Measurements from ENCODE around the gene SDK1.
"Not testable (repeated sequence)": the region's sequence is repeated elsewhere in the genome, so short reads cannot be mapped to it uniquely, and the experiment has no call there.

SDK1 gene

DNA sequence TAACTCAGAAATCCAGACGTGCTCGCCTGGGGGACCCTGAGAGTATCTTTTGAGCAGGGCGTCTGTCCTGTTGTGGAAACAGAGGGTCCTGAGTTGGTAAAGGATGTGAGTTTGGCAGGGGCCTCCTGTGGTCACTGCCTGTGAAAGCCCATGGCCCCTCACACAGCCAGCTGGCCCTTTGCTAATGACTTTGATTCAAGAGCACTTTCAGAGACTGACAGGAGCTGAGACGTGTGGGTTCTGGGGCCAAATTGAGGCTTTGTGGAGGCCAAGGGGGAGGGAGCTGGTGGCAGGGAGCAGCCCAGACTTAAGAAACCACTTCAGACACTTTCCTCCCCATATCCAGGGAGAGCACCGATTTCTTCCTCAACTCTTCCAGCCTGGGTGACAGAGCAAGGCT is 921.6 kb downstream of the SDK1 start:
- DNase-seq, result no peak

DNA sequence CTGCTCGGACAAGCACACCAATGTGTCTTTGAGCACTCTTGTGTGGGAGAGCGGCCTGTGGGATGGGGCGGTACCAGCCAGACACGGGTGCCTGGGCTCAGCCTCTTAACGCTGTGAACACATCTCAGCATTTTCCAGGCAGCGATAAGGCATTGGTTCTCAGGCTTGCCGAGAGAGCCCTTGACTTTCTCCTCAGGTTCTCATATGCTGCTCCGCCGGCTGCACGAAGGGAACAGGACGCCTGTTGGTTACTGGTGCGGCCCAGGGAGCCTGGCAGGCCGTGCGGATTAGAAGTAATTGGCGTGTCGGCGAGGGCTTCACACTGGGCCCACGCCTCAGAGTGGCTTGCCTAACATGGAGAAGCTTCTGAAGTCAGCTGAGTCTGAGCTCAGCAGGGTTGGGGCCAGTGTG is 924.3 kb downstream of the SDK1 start:
- DNase-seq, result no peak

GRCh38 chr7:4225881-4226523 is 925.0 kb downstream of the SDK1 start:
- no peak for DNase-seq

GRCh38 chr7:4226524-4226882 is 925.5 kb downstream of the SDK1 start:
- DNase-seq, result no peak

DNA sequence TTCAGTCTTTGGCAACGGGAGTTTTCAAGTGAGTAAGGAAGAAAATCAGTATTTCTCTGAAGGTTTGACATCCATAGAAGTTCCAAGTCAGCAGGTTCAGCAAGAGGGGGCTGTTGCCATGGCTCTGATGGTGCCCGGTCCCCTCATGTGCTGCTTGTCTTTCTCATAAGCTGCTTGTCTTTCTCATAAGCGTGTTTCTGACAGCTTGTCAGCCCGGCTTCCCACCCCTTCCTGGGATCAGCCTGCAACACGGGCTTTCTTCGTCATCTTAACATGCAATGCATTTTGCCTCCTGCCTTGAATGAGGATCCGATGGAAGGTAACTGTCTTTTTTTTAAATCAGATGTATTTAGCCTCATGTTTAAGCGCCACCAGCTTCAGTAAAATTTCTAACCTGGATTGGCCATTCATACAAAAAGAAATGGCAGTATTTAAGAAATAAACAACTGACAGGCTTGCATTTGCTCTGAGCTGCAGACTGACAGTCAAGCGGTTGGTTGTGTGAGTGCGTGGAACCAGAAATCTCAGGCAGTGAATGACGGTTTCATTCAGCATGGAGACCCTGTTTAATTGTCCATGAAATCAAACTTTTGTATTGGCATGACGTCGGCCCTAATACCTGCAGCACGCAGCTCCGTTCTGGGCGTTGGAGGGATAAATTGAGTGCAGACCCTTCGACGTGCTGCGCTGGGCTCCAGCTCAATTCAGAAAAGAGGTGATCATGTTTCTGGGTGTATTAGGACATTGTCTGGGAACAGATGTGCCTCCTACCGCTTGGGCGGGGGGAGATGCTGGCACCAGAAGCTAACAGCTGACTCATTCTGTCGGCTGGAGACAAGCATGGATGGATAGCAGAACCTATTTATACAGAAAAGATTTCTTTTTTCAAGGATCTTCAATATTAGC is 926.3 kb downstream of the SDK1 start:
- DNase-seq, result no peak

DNA sequence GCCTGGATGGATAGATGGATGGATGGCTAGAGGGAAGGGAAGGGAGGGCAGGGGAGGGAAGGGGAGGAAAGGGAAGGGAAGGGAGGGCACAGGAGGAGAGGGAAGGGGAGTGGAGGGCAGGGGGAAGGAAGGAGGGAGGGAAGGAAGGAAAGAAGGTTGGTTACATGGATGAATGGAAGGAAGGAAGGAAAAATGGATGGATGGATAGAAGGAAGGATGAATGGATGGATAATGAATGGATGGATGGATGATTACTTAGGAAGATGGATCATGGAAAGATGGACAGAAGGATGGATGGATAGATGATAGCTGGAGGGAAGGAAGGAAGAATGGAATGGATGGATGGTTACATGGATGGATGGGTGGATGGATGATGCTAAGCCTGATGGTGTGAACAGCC is 929.3 kb downstream of the SDK1 start:
- no peak for DNase-seq

DNA sequence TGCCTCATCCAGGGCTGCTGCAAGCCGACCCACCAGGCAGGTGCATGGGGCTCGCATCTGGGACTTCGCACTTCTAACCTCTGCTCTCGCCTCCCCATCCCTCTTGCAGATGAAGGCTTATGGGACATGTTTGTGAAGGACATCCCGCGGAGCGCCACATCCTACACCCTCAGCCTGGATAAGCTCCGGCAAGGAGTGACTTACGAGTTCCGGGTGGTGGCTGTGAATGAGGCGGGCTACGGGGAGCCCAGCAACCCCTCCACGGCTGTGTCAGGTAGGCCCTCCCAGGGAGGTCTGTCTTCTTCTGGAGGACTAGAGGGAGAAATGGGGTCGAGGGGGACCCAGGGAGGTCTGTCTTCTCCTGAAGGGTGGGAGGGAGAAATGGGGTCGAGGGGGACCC is 932.1 kb downstream of the SDK1 start:
- DNase-seq, result no peak

DNA sequence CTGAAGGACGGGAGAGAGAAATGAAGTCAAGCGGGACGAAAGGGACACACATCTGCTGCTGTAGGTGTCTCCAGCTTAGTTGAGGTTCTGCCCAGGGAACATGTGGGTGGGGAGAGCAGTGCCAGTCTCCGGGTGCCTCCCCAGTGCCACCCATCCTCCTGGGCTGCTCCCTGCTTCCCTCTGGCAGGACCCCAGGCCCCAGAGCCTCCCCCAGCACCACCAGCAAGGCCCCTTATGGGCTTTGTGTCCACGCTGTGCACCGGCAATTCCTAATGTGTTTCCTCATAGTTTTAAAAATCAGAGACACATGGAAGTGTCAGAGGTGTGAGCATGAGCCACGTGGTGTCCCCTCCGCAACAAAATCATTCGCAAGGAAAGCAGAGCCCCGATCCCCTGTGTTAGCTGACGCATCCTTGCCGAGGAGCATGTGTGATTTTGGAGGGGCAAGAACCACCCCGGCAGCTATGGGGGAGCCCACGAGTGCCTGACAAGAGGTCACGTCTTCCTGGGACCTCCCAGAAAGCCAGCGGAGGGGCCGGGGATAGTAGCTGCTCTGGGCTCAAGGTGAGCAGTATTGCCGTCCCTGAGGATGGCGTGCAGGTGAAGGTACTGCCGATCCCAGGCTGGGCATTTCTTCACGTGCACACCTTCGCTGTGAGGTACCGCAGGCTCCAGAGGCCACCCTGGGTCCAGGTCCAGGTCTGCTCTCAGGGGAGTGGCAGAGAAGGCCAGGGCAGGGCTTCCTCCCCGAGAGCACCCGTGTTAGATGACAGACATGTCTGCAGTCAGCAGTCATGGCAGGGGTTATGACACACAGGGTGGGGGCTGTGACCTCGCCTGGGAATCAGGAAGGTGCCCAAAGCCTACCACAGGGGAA is 932.8 kb downstream of the SDK1 start:
- no peak for DNase-seq

- no peak for DNase-seq
Observed at GRCh38 chr7:4234498-4234855, 933.4 kb downstream of the SDK1 start.

DNA sequence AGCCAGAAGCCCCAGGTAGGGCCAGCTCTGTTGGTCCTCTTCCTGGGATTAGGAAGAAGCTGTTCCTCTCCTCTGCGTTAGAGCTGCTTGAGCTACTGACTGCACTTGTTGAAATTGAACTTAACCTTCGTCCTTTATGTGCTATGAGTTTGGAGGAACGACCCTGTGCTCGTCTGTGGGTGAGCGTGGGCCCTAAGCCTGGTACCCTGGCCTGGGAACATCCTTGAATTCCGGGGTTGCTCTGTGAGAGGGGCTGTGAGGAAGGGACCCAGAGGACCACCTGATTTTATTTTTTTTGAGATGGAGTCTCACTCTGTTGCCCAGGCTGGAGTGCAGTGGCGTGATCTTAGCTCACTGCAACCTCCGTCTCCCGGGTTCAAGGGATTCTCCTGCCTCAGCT is 933.8 kb downstream of the SDK1 start:
- no peak for DNase-seq

- DNase-seq, result no peak
Observed at GRCh38 chr7:4235596-4235995, 934.5 kb downstream of the SDK1 start.

DNA sequence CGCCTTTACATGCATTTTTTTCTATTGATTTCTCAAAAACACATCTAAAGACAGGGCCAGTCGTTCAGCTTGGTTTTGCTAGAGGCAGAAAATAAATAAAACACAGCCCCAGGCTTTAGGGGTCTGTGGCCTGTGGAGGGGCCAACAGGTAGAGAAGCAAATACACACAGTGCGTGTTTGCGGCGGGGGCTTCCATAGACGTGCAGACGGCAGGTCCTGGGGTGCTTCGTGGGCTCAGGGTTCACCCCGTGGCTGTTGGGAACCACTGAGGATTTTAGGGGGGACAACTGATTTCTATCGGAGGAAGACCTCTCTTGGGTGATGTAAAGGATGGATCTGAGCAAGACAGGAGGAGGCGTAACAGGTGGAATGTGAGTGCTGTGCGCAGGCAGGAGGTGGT is 935.3 kb downstream of the SDK1 start:
- DNase-seq, result no peak

DNA sequence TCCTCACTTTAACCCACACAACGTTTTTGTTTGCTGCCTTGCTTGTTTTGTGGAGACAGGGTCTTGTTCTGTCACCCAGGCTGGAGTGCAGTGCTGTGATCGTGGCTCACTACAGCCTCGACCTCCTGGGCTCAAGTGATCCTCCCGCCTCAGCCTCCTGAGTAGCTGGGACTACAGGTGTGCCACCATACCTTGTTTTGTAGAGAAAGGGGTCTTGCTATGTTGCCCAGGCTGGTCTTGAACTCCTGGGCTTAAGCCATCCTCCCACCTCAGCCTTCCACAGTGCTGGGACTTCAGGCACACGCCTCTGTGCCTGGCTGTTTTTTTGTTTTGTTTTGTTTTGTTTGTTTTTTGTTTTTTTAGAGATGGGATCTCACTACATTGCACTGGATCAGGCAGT is 935.8 kb downstream of the SDK1 start:
- DNase-seq, result not testable (repeated sequence)

GRCh38 chr7:4237296-4238235 is 936.5 kb downstream of the SDK1 start:
- DNase-seq, result no peak

DNA sequence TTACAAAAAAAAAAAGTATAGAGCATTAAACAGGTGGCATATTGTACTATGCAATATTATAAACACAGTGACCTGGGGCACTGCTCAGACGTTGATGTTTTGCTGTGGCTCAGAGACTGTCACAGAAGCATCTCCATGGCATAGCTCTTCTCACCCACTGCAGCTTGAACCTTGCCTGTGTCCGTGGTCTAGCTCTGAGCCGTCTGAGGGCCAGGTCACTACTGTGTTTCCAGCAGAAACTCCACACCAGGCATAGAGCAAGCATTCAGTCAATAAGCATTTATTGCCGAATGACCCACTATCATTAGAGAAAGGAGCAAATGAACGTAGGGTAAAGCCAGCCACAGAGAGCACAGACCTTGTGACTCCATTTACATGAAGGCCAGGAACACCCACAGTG is 937.8 kb downstream of the SDK1 start:
- DNase-seq, result no peak

GRCh38 chr7:4240042-4240441 is 939.0 kb downstream of the SDK1 start:
- DNase-seq, result no peak

- no peak for DNase-seq
Observed at GRCh38 chr7:4240520-4241303, 939.7 kb downstream of the SDK1 start.

GRCh38 chr7:4241304-4241612 is 940.2 kb downstream of the SDK1 start:
- DNase-seq, result no peak

GRCh38 chr7:4241791-4242190 is 940.7 kb downstream of the SDK1 start:
- DNase-seq, result no peak

DNA sequence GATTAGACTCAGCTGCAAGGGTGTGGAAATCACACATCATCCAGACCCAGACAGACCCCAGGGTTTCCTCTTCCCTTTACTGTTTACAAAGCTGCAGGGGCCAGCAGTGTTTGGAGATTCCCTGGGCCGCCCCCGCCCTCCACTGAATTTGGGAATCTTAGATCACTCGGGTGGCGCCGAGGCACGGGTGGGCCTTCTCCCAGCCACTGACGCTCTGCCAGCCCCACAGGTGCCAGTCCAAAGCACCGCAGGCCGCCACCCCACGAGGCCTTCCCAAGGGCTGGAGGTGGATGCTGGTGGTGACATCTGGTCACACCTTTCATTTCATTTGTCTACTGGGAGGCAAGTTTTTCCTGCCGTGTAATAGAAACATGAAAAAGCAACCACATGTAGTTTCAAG is 941.7 kb downstream of the SDK1 start:
- DNase-seq, result no peak

GRCh38 chr7:4244041-4244440 is 943.0 kb downstream of the SDK1 start:
- DNase-seq, result no peak

- DNase-seq, result no peak
Observed at GRCh38 chr7:4244635-4245034, 943.6 kb downstream of the SDK1 start.
